ENCODE measurements around the gene USP37.
"Not testable (repeated sequence)": the region's sequence is repeated elsewhere in the genome, so short reads cannot be mapped to it uniquely, and the experiment has no call there.

USP37 gene

DNA sequence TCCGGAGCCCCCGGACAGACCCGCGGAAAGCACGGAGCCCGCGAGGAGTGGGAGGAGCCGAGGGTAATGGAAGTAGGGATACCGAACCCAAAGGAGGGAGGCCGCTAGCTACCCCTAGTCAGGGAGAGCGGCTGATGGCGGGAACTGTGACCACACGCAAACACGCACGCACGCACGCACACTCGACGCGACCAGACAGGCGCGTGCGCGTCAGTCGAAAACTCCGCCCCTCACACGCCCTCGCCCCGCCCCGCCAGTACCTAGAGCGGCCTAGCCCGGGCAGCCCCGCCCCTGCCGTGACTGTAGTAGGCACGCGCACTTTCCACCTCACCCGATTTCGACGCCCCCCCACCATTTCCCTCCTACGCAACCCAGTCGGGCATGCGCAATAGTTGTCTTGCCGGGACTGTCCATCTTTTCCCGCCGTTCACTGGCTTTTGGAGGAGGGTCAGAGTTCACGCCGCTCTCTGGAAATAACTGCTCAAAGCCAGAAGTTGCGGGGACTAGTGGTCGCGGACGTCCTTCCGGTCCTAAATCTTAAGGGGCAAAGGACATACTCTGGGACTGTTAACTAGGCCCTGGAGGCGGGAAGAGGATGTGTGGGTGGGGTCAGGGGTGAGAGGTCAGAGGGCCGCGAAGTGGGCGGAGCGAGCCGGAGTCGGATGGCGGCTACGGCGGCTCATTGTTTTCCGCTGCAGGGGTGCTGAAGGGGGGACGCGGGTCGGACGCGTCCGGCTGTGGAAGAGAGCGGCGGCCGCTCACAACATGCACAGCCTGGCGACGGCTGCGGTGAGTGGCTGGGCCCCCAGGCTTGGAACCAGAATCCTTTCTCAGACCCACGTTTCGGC lies at the start of gene USP37, which contains the start of gene CNOT9:
Gene USP37, minus strand, starts transcription at position 162 of the 848 bp plus-strand sequence. CDS start 9,698 bp downstream, outside the sequence.
Gene CNOT9, plus strand, starts transcription at position 650 of the 848 bp plus-strand sequence. Its CDS starts 116 bp downstream, at position 766.
- DNase-seq: peak; percentile 97

DNA sequence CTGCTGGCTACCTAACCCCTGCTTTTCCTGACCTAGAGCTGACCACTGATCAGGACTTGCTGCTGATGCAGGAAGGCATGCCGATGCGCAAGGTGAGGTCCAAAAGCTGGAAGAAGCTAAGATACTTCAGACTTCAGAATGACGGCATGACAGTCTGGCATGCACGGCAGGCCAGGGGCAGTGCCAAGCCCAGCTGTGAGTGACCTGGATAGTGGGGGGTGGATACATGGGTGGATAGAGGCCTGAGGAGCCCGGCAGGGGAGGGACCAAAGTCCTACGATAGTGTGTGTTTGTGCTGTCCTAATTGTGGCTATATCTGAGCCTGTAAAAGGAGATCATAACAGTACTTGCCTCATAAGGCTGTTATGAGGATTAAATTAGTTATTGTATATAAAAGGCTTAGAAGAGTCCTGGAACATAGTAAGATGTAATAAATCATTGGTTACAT lies 47.7 kb upstream of the USP37 start:
- no peak for DNase-seq

DNA sequence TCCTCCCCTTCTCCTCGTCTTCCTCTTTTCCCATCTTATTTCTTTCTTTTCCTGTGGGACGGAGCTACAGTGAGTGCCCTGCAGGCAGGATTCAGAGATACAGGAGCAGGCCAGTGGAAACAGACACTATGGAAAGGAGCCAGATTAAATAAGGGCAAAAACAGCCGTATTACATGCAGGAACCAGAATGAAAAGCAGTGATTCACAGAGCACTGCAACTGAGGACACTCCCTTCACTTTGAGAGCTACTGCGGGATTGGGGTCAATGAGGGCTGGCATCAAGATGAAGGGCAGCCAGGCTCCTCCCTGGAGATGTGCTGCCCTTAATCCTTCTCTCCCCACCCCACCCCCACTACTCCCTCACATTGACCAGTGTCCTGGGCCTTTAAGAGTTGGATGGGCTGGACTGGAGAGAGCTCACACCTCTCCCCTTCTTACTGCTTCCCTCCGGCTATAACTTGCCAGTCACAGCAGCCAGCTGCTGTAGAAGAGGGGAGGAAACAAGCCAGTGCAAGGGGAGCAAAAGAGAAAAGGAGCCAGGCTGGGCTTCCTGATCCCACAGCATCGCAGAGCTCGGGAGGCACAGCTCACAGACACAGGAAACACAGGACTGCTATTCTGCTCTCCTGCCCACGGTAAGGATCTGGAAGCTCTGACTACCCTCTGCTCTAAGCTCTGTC lies 39.4 kb upstream of the USP37 start, which contains the start of gene PLCD4:
Gene PLCD4, plus strand, starts transcription at position 464 of the 680 bp plus-strand sequence. CDS start 7,841 bp downstream, outside the sequence.
- DNase-seq: no peak

DNA sequence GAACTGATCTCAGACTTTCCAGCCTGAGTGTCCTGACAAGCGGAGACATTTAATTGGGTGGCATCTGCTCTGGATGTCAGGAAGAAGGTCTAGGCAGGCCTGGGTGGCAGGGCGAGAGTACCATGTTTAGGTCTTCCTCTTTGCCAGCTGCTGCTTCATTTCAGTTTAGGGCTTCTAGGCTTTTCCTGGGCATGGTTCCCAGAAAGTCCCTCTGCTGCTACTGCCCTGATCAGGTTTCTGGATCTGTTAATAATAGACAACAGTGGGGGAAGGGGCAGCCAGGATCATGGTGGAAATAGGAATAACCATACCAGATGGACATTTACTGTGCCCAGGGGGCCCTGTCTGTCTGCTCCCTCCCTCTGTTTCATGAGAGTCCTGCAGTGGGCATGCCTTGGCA lies 37.3 kb upstream of the USP37 start:
- DNase-seq: peak; percentile 88 to 93

GRCh38 chr2:218585541-218585940 lies 17.4 kb upstream of the USP37 start:
- no peak for DNase-seq

- peak in 1 of 2 experiments; percentile 4 for DNase-seq
These were observed 16.1 kb upstream of the USP37 start for GRCh38 chr2:218583983-218584850.

GRCh38 chr2:218582076-218582475 lies 13.9 kb upstream of the USP37 start:
- no peak for DNase-seq

DNA sequence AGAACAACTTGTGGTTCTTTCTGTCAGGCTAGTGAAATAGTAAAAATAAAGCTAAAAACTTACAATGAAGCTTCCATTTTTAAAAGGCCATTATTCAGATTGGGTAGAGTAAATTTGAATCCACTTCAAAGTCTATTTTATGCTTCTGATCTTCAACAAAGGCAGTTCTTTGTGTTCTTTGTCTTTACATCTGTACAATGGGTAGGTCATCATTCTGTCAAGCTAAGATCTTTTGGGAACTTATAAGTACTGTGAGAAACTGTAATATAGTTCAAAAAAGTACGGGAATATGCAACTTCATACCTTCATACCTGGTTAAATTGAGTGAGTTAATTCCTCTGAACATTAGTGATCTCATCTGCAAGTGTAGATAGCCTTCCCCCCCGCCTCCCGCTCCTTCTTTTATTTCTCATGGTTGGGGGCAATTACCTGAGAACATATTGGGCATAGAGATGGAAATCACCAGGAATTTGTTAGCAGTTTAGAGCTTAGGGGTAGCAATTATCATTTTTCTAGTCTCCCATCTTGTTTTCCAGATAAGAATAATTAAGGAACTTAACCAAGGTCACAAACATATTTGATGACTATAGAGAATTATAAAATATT lies 10.2 kb upstream of the USP37 start:
- no peak for DNase-seq

DNA sequence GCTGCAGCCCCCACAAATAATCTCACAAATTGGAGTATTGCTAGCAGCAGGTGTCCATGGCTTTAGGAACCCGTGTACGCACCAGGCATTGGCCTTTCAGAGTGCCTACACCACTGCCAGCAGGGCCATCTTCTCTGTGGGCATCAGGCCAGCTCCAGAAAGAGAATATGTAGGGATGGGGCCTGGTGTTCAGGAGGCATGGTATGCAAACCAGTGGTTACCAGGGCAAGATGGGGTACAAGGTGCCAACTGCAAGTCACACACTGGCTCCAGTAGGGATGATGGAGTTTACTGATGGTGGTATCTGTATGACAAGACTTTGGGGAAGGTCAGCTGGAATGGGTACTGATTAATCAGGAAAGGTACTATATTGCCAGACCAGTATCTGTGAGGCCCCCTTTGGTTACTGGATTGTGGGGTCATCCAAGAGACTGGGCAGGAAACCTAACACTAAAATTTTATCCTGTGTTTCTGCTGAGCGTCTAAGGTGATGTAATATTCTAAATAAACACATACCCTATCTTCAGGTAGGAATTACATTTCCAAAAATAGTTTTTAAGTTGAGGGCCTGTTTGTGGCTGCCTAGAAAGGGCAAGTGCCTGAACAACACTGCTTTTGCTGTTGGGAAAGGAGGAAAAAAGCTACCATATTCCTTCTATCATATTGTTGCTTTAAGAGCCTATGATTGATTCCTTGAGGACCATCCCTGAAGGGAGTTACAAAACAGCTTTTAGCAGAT lies 9.5 kb upstream of the USP37 start:
- peak in 1 of 2 experiments; percentile 9 for DNase-seq

DNA sequence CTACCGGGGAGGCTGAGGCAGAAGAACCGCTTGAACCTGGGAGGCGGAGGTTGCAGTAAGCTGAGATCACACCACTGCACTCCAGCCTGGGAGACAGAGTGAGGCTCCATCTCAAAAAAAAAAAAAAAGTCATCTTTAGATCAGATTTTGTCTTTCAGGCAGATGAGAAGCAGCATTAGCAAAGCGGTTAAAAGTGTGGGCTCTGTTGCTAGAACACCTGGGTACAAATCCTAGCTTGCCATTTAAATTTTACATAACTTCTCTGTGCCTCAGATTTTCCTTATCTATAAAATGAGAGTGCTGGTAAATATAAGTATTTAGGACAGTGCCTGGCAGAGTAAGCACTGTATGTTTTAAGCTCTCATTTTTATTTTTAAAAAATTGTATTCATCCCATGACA lies 8.7 kb upstream of the USP37 start:
- no peak for DNase-seq

- no peak for DNase-seq
These were observed 2.7 kb upstream of the USP37 start for GRCh38 chr2:218570850-218571249.

DNA sequence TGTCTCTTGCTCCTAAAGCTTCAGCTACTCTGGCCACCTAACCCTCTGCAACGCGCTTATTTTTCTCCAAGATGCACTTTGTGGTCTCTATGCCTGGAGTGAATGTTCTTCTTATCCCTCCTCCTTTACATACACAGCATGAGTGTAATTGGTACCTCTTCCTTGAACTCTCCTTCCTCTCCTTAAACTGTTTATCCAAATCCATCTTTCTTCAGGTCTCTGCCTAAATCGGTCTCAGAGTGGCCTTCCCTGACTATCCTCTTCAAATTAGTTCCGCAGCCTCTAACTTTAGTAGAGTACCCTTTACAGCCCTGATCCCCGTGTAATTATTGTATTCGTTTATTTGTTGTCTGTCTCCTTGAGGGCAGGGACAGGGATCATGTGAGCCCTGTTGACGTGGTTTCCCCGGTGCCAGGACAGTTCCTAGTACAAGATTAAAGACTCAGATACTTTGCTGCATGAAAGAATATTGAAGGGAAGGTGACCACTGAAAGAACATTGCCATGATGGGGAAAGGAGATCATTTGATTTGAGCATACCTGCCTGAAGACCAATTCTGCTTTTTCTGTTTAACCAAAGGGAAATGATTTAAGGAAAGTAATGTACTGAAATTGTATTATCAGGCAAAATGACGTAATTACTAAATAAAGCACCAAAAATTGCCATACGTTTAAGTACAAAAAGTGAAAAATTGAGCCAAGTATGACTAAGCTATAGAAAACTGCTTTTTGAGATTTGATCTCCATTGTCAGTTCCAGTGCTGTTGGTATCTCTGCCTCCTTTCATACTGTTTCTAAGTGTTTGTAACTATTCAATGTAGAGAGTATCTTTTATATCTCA lies 1.7 kb upstream of the USP37 start:
- no peak for DNase-seq

GRCh38 chr2:218569038-218569431 lies 884 bp upstream of the USP37 start:
- DNase-seq: peak in 1 of 2 experiments; percentile 29

GRCh38 chr2:218567797-218568189 lies 358 bp downstream of the USP37 start:
- peak in 1 of 2 experiments; percentile 55 for DNase-seq

DNA sequence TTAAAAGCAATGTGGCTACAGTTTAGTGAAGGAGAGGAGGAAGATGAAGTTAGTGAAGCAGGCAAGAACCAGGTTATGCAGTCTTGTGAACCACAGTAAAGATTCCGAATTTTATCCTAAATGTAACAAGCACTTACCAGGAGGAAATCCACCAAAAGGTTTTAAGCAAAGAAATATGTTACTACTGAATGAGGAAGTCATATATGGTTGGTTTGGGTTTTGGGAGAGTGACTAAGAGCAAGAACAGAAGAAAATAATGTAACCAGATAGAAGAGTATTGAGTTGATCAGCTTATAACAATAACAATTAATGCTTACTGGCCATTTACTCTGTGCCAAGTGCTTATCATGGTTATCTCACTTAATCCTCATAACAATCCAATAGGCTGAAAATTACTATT lies 1.9 kb downstream of the USP37 start:
- no peak for DNase-seq

DNA sequence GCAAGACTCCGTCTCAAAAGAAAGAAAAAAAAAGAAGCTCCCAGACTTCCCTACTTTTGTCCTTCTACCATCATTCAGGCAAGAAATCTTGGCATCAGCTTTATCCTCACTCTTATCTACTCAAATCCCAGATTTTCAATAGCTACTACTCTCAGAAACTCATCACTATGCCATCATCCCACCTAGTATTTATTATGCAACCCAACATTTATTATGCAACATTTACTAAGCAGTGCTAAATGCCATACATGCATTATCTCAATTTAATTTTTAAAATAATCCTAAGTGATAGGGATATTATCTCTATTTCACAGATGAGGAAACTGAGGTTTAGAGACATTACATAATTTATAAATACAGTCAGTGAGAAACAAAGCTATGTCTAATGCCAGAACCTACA lies 4.1 kb downstream of the USP37 start:
- DNase-seq: no peak

DNA sequence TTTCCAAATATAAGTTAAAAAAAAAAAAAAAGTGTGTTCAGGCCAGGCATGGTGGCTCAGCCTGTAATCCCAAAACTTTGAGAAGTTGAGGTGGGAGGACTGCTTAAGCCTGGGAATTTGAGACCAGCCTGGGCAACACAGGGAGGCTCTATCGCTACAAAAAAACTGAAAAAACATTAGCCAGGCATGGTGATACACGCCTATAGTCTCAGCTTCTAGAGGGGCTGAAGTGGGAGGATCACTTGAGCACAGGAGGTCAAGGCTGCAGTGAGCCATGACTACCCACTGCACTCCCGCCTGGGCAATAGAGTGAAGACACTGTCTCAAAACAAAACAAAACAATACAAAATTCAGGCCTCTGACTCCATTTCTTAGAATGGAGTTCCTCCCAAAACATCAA lies 9.2 kb downstream of the USP37 start:
- DNase-seq: no peak

- DNase-seq: no peak
These were observed 10.2 kb downstream of the USP37 start for GRCh38 chr2:218557941-218558340.

DNA sequence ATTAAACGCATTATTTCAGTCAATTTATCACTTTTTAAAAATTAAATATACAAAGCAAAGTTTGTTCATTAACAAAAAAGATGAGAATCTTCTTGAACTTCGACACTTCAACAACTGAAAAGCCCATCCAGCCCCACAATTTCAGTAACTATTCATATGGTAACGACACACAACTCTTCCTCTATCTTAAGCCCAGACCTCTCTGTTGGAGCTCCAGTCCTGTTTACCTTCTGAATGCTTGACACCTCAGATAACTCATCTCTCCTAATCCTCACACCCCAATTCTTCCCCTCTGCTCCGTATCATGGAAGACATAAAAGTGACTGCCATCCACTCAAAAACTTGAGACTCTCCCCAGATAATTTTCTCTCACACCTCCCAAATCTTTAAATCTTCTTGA lies 12.6 kb downstream of the USP37 start:
- no peak for DNase-seq

DNA sequence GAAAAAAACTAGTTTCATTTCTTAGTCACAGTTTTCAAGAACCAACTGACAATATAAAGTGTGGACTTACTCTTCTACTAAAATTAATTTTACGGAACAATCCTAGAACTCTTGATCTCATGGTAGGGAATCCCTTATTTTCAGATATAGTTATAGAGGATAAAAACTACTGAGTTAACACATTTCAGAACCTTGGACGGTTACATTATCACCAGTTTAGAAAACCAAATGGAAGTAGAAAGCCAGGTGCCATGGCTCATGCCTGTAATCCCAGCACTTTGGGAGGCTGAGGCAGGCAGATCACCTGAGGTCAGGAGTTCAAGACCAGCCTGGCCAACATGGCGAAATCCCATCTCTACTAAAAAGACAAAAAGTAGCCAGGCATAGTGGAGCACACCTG lies 13.9 kb downstream of the USP37 start:
- not testable (repeated sequence) for DNase-seq

DNA sequence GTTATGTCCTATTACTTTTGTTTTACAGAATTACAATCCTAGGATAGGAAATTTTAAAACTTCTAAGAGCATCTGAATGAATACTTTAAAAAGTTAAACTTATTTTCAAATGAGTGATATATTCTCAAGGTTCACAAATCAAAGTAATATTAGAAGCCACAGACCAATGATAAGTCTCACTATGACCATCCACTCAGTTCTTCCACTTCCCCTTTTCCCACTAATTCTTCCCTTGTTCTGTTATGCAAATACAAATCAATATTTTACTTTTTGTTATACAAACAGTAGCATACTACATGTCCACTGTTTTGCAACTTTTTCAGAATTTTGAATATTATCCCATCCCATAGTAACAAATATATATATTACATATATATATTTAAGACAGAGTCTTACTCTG lies 20.2 kb downstream of the USP37 start:
- DNase-seq: no peak
